Caki2 (cell line): Measurements from ENCODE around the gene PML. TPM values are rescaled to one million over a fixed set of nuclear protein-coding genes. Genes with fewer than 3 reads are reported as not detected.

Experiments used
- DNase-seq: peaks from one replicate; pipeline ENCODE4 v3.0.0-alpha.2; 2015; ENCODE audit warnings: low read depth
- in situ Hi-C: cut with HindIII; loops from 2 replicates; pipeline ENCODE4 v1.10.0; 2016; ENCODE audit warnings: low sequenced_read_pairs, low pct_unique_long_range_greater_than_20kb, mixed read lengths
- total RNA-seq: library from RNA; depleted of rRNA; stranded (reverse); fragments of >200 nt; shearing (Covaris generic); gene quantifications from 2 replicates; pipeline ENCODE4 v1.2.3, GENCODE V29; 2014; ENCODE audit warnings: low replicate concordance; rRNA removed

The PML gene, protein sequence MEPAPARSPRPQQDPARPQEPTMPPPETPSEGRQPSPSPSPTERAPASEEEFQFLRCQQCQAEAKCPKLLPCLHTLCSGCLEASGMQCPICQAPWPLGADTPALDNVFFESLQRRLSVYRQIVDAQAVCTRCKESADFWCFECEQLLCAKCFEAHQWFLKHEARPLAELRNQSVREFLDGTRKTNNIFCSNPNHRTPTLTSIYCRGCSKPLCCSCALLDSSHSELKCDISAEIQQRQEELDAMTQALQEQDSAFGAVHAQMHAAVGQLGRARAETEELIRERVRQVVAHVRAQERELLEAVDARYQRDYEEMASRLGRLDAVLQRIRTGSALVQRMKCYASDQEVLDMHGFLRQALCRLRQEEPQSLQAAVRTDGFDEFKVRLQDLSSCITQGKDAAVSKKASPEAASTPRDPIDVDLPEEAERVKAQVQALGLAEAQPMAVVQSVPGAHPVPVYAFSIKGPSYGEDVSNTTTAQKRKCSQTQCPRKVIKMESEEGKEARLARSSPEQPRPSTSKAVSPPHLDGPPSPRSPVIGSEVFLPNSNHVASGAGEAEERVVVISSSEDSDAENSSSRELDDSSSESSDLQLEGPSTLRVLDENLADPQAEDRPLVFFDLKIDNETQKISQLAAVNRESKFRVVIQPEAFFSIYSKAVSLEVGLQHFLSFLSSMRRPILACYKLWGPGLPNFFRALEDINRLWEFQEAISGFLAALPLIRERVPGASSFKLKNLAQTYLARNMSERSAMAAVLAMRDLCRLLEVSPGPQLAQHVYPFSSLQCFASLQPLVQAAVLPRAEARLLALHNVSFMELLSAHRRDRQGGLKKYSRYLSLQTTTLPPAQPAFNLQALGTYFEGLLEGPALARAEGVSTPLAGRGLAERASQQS
- total RNA-seq: 20.6 and 22.2 TPM in 2 replicates

DNA sequence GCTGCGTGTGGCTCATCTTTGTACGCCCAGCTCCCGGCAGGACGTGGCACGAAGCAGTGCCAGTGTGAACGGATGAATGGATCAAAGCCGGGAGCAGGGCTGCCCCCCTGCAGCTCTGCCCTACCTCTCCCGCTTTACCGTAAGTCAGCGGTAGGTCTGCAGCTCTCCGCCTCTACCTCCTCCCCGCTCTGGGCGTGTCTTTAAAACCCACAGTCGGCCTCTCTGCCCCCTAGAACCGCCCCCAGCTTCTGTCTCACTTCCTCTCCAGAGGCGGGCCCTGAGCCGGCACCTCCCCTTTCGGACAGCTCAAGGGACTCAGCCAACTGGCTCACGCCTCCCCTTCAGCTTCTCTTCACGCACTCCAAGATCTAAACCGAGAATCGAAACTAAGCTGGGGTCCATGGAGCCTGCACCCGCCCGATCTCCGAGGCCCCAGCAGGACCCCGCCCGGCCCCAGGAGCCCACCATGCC lies at the start of gene PML:
PML (plus strand) TSS at position 304 of the 471 bp plus-strand sequence; CDS start at position 401, 97 bp downstream.
- in situ Hi-C loops: no loop called here
- DNase-seq: peak; percentile 92

GRCh38 chr15:73945130-73945508 lies 49.4 kb upstream of the PML start:
- DNase-seq: no peak
- in situ Hi-C loops: no loop called here

DNA sequence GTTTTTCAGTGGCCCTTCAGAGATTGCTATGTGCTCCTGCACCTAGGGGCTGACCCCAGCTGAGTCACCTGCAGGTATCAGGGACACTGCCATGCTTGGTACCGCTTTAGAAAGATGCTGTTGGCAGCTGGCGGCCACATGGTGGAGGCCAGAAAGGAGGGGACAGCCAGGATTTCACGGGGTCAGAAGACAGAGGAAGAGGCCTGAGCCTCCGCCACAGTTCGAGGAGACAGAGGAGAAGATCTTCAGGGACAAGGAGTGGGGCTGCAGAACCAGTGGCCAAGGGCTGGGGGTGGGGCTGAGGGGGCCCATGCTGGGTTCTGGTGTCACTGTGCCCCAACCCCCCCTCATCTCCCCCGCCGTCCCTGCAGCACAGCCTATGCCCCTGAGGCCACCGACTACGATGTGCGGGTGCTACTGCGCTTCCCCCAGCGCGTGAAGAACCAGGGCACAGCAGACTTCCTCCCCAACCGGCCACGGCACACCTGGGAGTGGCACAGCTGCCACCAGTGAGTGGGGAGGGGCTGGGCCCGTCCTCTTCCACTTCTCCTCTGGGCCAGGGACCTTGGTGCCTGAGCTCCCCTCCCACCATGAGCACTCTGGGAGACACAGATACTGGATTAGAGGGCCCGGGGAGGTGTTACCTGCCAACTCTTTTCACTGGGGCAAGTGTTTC lies 48.3 kb upstream of the PML start:
- in situ Hi-C loops: no loop called here
- no peak for DNase-seq

GRCh38 chr15:73946795-73947370 lies 47.6 kb upstream of the PML start:
- in situ Hi-C loops: no loop called here
- DNase-seq: no peak

- in situ Hi-C loops: no loop called here
- DNase-seq: no peak
Observed at GRCh38 chr15:73947651-73948050, 46.9 kb upstream of the PML start.

- no peak for DNase-seq
- in situ Hi-C loops: no loop called here
Observed at GRCh38 chr15:73948396-73948795, 46.1 kb upstream of the PML start.

DNA sequence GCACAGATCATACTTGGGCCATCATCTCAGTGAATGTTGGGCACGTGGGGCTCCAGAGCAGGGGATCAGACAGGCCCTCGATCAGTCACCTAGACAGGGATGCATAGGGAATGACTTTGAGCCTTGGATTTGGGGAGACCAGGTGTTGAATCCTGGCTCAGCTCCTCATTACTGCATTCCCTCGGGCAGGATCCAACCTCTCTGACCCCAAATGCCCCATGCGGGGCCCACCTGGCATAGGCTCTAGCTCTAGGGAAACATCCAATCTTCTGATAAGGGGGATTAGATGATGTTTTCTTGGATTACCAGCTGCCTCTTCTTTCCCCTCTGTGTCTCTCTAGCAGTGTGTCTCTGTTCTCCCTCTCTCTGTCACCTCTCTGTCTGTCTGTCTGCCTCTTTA lies 45.5 kb upstream of the PML start:
- in situ Hi-C loops: no loop called here
- no peak for DNase-seq

- in situ Hi-C loops: no loop called here
- no peak for DNase-seq
Observed at GRCh38 chr15:73949496-73949895, 45.0 kb upstream of the PML start.

DNA sequence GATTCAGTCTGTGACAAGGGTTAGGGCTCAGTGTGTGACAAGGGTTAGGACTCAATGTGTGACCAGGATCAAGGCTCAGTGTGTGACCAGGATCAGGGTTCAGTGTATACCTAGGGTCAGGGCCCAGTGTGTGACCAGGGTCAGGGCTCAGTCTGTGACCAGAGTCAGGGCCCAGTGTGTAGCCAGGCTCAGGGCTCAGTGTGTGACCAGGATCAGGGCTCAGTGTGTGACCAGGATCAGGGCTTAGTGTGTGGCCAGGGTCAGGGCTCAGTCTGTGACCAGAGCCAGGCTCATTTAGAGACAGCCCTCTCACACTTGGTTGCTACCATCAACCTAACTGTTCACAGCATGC lies 44.1 kb upstream of the PML start:
- in situ Hi-C loops: no loop called here
- no peak for DNase-seq

GRCh38 chr15:73950831-73951561 lies 43.5 kb upstream of the PML start:
- in situ Hi-C loops: no loop called here
- peak; percentile 47 for DNase-seq

GRCh38 chr15:73951601-73952000 lies 42.9 kb upstream of the PML start:
- in situ Hi-C loops: no loop called here
- no peak for DNase-seq

GRCh38 chr15:73952171-73952912 lies 42.2 kb upstream of the PML start:
- no peak for DNase-seq
- in situ Hi-C loops: no loop called here

- in situ Hi-C loops: no loop called here
- no peak for DNase-seq
Observed at GRCh38 chr15:73952913-73953750, 41.4 kb upstream of the PML start.

DNA sequence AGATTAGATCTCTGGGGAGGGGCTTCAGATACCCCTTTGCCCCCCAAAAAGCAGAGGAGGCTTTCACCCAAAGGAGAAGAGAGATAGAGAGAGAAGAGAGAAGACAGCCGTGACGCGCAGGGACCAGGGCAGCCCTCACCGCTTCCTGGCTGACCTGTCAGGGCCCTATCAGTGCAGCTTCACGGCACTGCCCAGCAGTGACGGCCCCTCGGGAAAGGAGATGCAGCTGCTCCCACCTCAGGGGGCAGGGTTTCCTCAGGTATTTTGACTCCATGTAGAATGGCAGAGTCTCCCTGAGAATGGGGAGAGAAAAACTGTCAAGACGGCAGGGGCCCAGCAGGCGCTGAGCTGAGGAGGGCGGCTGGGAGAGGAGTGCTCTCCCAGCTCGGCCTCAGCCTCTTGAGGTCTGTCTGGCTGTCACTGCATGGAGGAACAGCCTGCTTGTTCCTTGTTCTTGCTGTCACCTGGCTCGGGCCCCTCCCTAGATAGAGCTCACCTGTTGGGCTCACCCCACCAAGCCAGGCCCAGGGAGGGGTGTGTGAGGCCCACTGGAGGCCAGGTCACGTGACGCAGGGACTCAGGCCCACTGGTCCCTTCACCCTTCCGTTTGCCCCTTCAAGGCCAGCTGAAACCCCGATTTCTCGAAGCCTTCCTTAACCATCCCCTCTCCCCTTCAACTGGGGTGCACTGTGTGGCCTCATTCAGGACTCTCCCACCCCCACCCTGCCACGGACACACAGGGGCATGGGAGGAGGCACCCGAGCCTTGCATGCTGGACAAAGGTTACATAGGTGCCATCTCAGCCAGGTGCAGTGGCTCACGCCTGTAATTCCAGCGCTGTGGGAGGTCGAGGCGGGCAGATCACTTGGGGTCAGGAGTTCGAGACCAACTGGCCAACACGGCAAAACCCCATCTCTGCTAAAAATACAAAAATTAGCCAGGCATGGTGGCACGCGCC lies 40.0 kb upstream of the PML start:
- DNase-seq: no peak
- in situ Hi-C loops: no loop called here

DNA sequence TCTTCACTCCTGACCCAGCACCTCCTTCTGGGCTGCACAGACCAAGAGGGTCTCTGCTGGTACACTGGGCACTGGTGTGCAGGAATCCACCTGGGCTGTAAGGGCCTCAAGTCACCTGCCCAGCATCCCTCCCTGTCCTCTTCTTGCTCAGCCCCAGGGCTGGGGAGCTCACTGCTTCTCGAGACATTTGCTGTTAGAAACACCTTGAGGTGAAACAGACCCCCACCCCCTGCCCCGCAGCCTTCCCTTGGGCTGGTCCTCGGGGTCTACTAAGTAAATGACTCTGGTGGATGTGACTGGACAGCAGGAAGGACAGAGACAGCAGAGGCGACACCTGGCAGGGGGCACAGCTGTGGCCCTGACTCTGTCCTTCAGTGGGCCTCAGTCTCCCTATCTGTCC lies 39.2 kb upstream of the PML start:
- in situ Hi-C loops: no loop called here
- DNase-seq: no peak
